Ovary (tissue), 9 donors: ENCODE data around the gene FADS1. TPM values are rescaled to one million over a fixed set of nuclear protein-coding genes. Genes with fewer than 3 reads are reported as not detected.

Source experiments
- DNase-seq, 5 donors: peaks; one replicate each; pipeline ENCODE4 v3.0.0-alpha.2; 2019 to 2020
- H3K27ac ChIP-seq, 2 donors: fragments of 200-600 bp; one replicate each; pipeline versions ENCODE4 v1.5.1 to v1.8.0; 2019 to 2022
- H3K27me3 ChIP-seq: fragments of 200-600 bp; one replicate; pipeline ENCODE4 v1.8.0; 2022
- H3K36me3 ChIP-seq: fragments of 200-600 bp; sonication (generic); one replicate; pipeline ENCODE4 v1.5.1; 2019
- H3K4me1 ChIP-seq: one replicate; pipeline ENCODE4 v1.8.1; 2013; ENCODE audit warnings: mild to moderate bottlenecking, moderate library complexity; ENCODE audit not compliant: insufficient read depth
- H3K4me3 ChIP-seq: fragments of 200-600 bp; sonication (generic); one replicate; pipeline ENCODE4 v1.5.1; 2017
- H3K9me3 ChIP-seq, 2 donors: fragments of 200-600 bp in 1 of 2; sonication (generic) in 1 of 2; one replicate each; pipeline versions ENCODE4 v1.5.1 to v1.8.1; 2013 to 2019; ENCODE audit warnings: mild to moderate bottlenecking in 1 of 2, moderate library complexity in 1 of 2
- CTCF ChIP-seq, 3 donors: fragments of 450-650 bp in 2 of 3; fragments of 200-600 bp in 1 of 3; IDR thresholded peaks; one replicate each; pipeline versions ENCODE4 v1.5.1 to v1.8.0; 2016 to 2022; ENCODE audit warnings: antibody characterized with exemption in 3 of 3, mild to moderate bottlenecking in 1 of 3
- EP300 ChIP-seq: sonication (generic); formaldehyde crosslinking; IDR thresholded peaks from one replicate; pipeline ENCODE4 v1.6.1; 2017; ENCODE audit warnings: antibody characterized with exemption
- POLR2A ChIP-seq: fragments of 450-650 bp; IDR thresholded peaks from one replicate; pipeline ENCODE4 v1.6.1; 2017; ENCODE audit warnings: antibody characterized with exemption, mild to moderate bottlenecking, moderate library complexity
- WGBS, 3 donors: extraction: QIAGEN DNeasy Blood & Tissue Kit in 1 of 3; methylation state at CpG; one replicate each; pipeline versions ENCODE4 v1.1.5 to v1.1.7; 2013 to 2017; 5-methylcytosine and 5-hydroxymethylcytosine counted together
- intact Hi-C, 4 donors: fragments of 100-400 bp; cut with DNase I; formaldehyde crosslinking; loops; one replicate each; pipeline versions ENCODE4 v1.11.0 to v1.15.1; 2022 to 2023
- polyA plus RNA-seq, 2 donors: library from polyadenylated mRNA; stranded (reverse); fragments of 200-250 nt in 1 of 2; fragments of 350-450 nt in 1 of 2; fragmentation: Illumina TruSeq in 1 of 2; extraction: RNeasy Lipid Tissue Mini Kit (QIAGEN cat#74804) in 1 of 2; gene quantifications; one replicate each; pipeline ENCODE4 v1.2.3, GENCODE V29; 2013 to 2014
- total RNA-seq, 7 donors: library from RNA; depleted of rRNA in 2 of 7; stranded (reverse); fragments of >200 nt in 2 of 7; fragmentation: NEBNext Ultra II Directional in 3 of 7; extraction: Animal tissue kit (Norgen Biotek cat#: 25700) in 3 of 7; gene quantifications; one replicate each; pipeline versions ENCODE4 v1.1.0 to v1.2.4, GENCODE V29; 2016 to 2023
- donor health status: DM: no; HTN: no; CAD: no; lungs with moderate emphysema.
- donor health status: DM: no; HTN: no; CAD: no.
- donor health status: Bipolar disorder and iron deficiency.
- donor health status: DM: yes; HTN: yes; CAD: no.
- donor health status: DM: no; HTN: no; CAD: no.
- donor health status: DM: yes; HTN: yes; CAD: no.

The FADS1 gene
- total and polyA plus RNA-seq, 9 donors: 16.2 to 242 (median 45.3) TPM

GRCh38 chr11:61756147-61756451, 60.7 kb downstream of the FADS1 start:
- Histone ChIP-seq H3K4me3 (no peak overlapping the region), H3K36me3 (no peaks in the 10 kb centered on the region), H3K4me1 (peaks cover 7% of the 10 kb centered on the region), H3K9me3 (no peaks in the 10 kb centered on the region), H3K27me3 (no peaks in the 10 kb centered on the region), H3K27ac (no peak overlapping the region)
- WGBS, 3 donors: 56 to 83% (median 81%) methylated on average over 4 of the region's 4 CpGs
- intact Hi-C loops: no loop called here
- DNase-seq: no peak
- TF ChIP-seq POLR2A: no peak
- no peak for TF ChIP-seq CTCF (IDR thresholded peaks at IDR 0.05)
- no peak for TF ChIP-seq EP300

- H3K27ac ChIP-seq: peak overlapping the region; percentile 11 to 73
- H3K27me3 ChIP-seq: no peaks in the 10 kb centered on the region
- no peaks in the 10 kb centered on the region for H3K9me3 ChIP-seq
- no peak for TF ChIP-seq EP300
- TF ChIP-seq POLR2A: no peak
- no peak for TF ChIP-seq CTCF (IDR thresholded peaks at IDR 0.05)
- H3K4me1 ChIP-seq: peaks cover 7% of the 10 kb centered on the region
- no peaks in the 10 kb centered on the region for H3K36me3 ChIP-seq
- H3K4me3 ChIP-seq: peak overlapping the region; percentile 22
- 56 to 66% (median 66%) methylated on average over 27 to 31 of the region's 31 CpGs for WGBS, 3 donors
- peak; percentile 74 to 88 (median 77) for DNase-seq
- intact Hi-C loops: no loop called here
These were observed 62.0 kb downstream of the FADS1 start for GRCh38 chr11:61754534-61755482.

GRCh38 chr11:61753672-61754071, 63.1 kb downstream of the FADS1 start:
- no peaks in the 10 kb centered on the region for H3K36me3 ChIP-seq
- DNase-seq: peak in 1 of 5 donors; percentile 41
- 77 to 89% (median 79%) methylated on average over 5 of the region's 5 CpGs for WGBS, 3 donors
- no peaks in the 10 kb centered on the region for H3K27me3 ChIP-seq
- intact Hi-C loops: no loop called here
- peak overlapping the region; percentile 75 for H3K4me3 ChIP-seq
- peak overlapping the region; percentile 19 to 73 for H3K27ac ChIP-seq
- H3K4me1 ChIP-seq: peaks cover 9% of the 10 kb centered on the region
- H3K9me3 ChIP-seq: no peaks in the 10 kb centered on the region
- TF ChIP-seq POLR2A: no peak
- TF ChIP-seq EP300: no peak
- no peak for TF ChIP-seq CTCF (IDR thresholded peaks at IDR 0.05)

- Histone ChIP-seq H3K4me3 (peak overlapping the region; percentile 75), H3K36me3 (no peaks in the 10 kb centered on the region), H3K9me3 (no peaks in the 10 kb centered on the region), H3K27ac (peak overlapping the region; percentile 19 to 73), H3K4me1 (peaks cover 9% of the 10 kb centered on the region), H3K27me3 (no peaks in the 10 kb centered on the region)
- intact Hi-C loops: loop anchor here in 1 of 4 donors (1.0 kb wide), 1 partner anchor 39 kb away; the partner anchor contains the start of genes FEN1 and TMEM258
- TF ChIP-seq POLR2A (no peak), CTCF (IDR thresholded peaks at IDR 0.05) (no peak), EP300 (no peak)
- DNase-seq: peak in 1 of 5 donors; percentile 40
- 25 to 30% (median 30%) methylated on average over 17 of the region's 17 CpGs for WGBS, 3 donors
These were observed 63.8 kb downstream of the FADS1 start for GRCh38 chr11:61752925-61753521.
